GM13977 (cell line): ENCODE data around the gene HECW1.

Experiments
- DNase-seq: peaks from one replicate; pipeline ENCODE4 v3.0.0; 2012; ENCODE audit warnings: low spot score
- CTCF ChIP-seq: IDR thresholded peaks from 2 replicates; pipeline ENCODE4 v1.5.1; 2012; ENCODE audit warnings: mild to moderate bottlenecking, control low read depth; ENCODE audit not compliant: insufficient read depth; ENCODE audit errors: extremely low read depth, missing control alignments
- in situ Hi-C: fragments of 300-500 bp; cut with MboI; formaldehyde crosslinking; loops from one replicate; pipeline ENCODE4 v1.12.0; 2022; ENCODE audit warnings: low sequenced_read_pairs, low pct_unique_long_range_greater_than_20kb, mixed read lengths, inconsistent platforms; ENCODE audit not compliant: unreplicated experiment

HECW1 gene

GRCh38 chr7:43248961-43249822 is 136.7 kb downstream of the HECW1 start:
- no peak for DNase-seq
- in situ Hi-C loops: no loop called here
- TF ChIP-seq CTCF: no peak

GRCh38 chr7:43249823-43250145 is 137.3 kb downstream of the HECW1 start:
- in situ Hi-C loops: loop anchor here (25.0 kb wide), 1 partner anchor 312 kb away; the partner anchor contains the start of genes MRPL32 and PSMA2
- no peak for DNase-seq
- no peak for TF ChIP-seq CTCF

GRCh38 chr7:43260980-43261878 is 148.8 kb downstream of the HECW1 start:
- TF ChIP-seq CTCF: peak; percentile 93
- peak; percentile 63 for DNase-seq
- in situ Hi-C loops: loop anchor here (25.0 kb wide), 1 partner anchor 324 kb away; the partner anchor contains the start of genes MRPL32 and PSMA2

- in situ Hi-C loops: loop anchor here (25.0 kb wide), 1 partner anchor 328 kb away; the partner anchor contains the start of genes MRPL32 and PSMA2
- no peak for DNase-seq
- TF ChIP-seq CTCF: no peak
Measured at GRCh38 chr7:43265139-43265538, 152.7 kb downstream of the HECW1 start.

GRCh38 chr7:43273939-43274719 is 161.7 kb downstream of the HECW1 start:
- no peak for TF ChIP-seq CTCF
- no peak for DNase-seq
- in situ Hi-C loops: loop anchor here (25.0 kb wide), 1 partner anchor 337 kb away; the partner anchor contains the start of genes MRPL32 and PSMA2

- TF ChIP-seq CTCF: no peak
- DNase-seq: no peak
- in situ Hi-C loops: loop anchor here (25.0 kb wide), 1 partner anchor 337 kb away; the partner anchor contains the start of genes MRPL32 and PSMA2
Measured at GRCh38 chr7:43274752-43275151, 162.3 kb downstream of the HECW1 start.
